ENCODE results near the gene TMEM79.
A peak's percentile ranks its signal among the peaks of the same experiment; 100 is the strongest.

Gene TMEM79

GRCh38 chr1:156284112-156284511, at the start of gene TMEM79:
Gene TMEM79 (plus strand): TSS chr1:156284325. CDS start chr1:156285227, 902 bp downstream.
- DNase-seq (ENCODE audit: low spot score) = no peak

- DNase-seq (ENCODE audit: low spot score) = no peak
These were observed 48.0 kb upstream of the TMEM79 start for GRCh38 chr1:156236164-156236563.

GRCh38 chr1:156238248-156238647, 45.9 kb upstream of the TMEM79 start:
- DNase-seq (ENCODE audit: low spot score) = no peak

GRCh38 chr1:156241311-156241811, 42.8 kb upstream of the TMEM79 start:
- DNase-seq (ENCODE audit: low spot score) = no peak

- DNase-seq (ENCODE audit: low spot score) = no peak
These were observed 42.2 kb upstream of the TMEM79 start, which contains the start of gene BGLAP for GRCh38 chr1:156241926-156242325. Gene BGLAP (plus strand): TSS chr1:156242184. CDS start chr1:156242232, 48 bp downstream.

- DNase-seq (ENCODE audit: low spot score) = no peak
These were observed 41.4 kb upstream of the TMEM79 start for GRCh38 chr1:156242738-156243137.

GRCh38 chr1:156244126-156244525, 40.0 kb upstream of the TMEM79 start:
- no peak for DNase-seq (ENCODE audit: low spot score)

- DNase-seq (ENCODE audit: low spot score) = no peak
These were observed 39.4 kb upstream of the TMEM79 start for GRCh38 chr1:156244712-156245111.

GRCh38 chr1:156245451-156246232, 38.5 kb upstream of the TMEM79 start:
- no peak for DNase-seq (ENCODE audit: low spot score)

GRCh38 chr1:156246241-156246780, 37.8 kb upstream of the TMEM79 start:
- DNase-seq (ENCODE audit: low spot score) = no peak

- DNase-seq (ENCODE audit: low spot score) = no peak
These were observed 37.2 kb upstream of the TMEM79 start for GRCh38 chr1:156246781-156247459.

GRCh38 chr1:156247460-156248322, 36.4 kb upstream of the TMEM79 start, which contains the start of gene PAQR6:
Gene PAQR6 (minus strand): TSS chr1:156248056. CDS start chr1:156246731, 1,325 bp downstream.
- DNase-seq (ENCODE audit: low spot score) = no peak

- DNase-seq (ENCODE audit: low spot score) = no peak
These were observed 35.8 kb upstream of the TMEM79 start for GRCh38 chr1:156248323-156248683.

- no peak for DNase-seq (ENCODE audit: low spot score)
These were observed 34.5 kb upstream of the TMEM79 start for GRCh38 chr1:156249593-156249992.

- no peak for DNase-seq (ENCODE audit: low spot score)
These were observed 32.6 kb upstream of the TMEM79 start for GRCh38 chr1:156251527-156251926.

- DNase-seq (ENCODE audit: low spot score) = no peak
These were observed 30.5 kb upstream of the TMEM79 start for GRCh38 chr1:156253634-156254033.

- no peak for DNase-seq (ENCODE audit: low spot score)
These were observed 26.4 kb upstream of the TMEM79 start for GRCh38 chr1:156257711-156258110.

GRCh38 chr1:156258859-156259258, 25.3 kb upstream of the TMEM79 start:
- DNase-seq (ENCODE audit: low spot score) = no peak

- DNase-seq (ENCODE audit: low spot score) = no peak
These were observed 24.3 kb upstream of the TMEM79 start for GRCh38 chr1:156259805-156260204.

- no peak for DNase-seq (ENCODE audit: low spot score)
These were observed 23.2 kb upstream of the TMEM79 start for GRCh38 chr1:156260896-156261295.

GRCh38 chr1:156262461-156263287, 21.5 kb upstream of the TMEM79 start:
- peak; percentile 47 for DNase-seq (ENCODE audit: low spot score)
